Cerebellar nuclear complex (tissue), 1 donor: ENCODE results near the gene TPM4.

Source experiments
- DNase-seq, 2 experiments: peaks; one replicate each; lab custom pipeline; 2025; lab: John Stamatoyannopoulos, UW

The TPM4 gene

DNA sequence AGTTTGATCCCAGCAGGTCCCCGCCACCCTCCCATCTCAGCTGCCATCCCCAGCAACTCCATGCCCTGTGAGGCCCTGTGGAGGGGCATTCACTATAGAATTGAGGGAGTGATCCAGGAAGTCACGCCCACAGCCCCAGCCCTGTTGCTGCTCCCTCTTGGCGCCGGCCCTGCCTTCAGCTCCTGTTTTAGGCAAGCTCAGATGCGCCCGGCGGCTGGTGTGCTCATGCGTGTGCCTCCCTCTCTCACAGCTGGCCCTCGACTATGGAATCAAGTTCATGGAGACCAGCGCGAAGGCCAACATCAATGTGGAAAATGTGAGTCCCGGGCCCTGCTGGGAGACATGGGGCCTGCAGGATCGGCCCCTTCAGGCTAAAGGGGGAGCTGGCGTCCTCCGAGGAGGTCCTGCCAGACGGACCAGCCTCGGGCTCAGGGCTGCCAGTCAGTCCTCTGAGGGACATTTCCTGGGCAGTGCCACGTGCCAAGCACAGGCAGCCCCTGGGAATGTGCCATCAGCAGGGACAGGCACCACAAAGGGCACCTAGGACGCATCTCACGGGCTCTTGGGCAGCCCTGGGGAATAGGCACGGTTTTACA is 51.6 kb downstream of the TPM4 start:
- no peak for DNase-seq

DNA sequence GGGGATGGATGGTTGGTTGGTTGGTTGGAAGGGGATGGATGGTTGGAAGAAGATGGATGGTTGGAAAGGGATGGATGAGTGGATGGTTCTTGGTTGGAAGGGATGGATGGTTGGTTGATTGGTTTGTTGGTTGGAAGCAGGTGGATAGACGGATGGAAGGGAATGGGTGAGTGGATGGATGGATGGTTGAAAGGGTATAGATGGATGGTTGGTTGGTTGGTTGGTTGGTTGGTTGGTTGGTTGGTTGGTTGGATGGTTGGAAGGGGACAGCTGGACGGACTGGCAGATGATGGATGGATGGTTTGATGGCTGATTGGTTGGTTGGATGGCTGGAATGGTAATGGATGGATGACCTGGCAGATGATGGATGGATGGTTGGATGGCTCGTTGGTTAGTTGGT is 55.4 kb downstream of the TPM4 start:
- no peak for DNase-seq

DNA sequence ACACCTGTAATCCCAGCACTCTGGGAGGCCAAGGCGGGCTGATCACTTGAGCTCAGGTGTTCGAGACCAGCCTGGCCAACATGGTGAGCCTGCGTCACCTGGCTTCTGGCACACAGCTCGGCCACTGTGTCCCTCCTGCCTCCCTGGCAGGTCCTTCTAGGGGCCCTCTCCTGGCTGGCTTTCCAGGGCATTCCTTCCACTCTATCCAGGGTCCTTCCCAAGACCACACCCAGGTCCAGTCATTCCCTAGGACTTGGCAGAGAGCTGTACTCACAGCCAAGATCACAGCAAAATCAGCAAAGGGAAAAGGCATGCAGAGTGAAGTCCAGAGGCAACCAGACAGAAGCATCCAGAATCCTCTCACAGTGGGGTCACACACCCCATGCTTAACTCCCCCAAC is 57.5 kb downstream of the TPM4 start:
- no peak for DNase-seq

DNA sequence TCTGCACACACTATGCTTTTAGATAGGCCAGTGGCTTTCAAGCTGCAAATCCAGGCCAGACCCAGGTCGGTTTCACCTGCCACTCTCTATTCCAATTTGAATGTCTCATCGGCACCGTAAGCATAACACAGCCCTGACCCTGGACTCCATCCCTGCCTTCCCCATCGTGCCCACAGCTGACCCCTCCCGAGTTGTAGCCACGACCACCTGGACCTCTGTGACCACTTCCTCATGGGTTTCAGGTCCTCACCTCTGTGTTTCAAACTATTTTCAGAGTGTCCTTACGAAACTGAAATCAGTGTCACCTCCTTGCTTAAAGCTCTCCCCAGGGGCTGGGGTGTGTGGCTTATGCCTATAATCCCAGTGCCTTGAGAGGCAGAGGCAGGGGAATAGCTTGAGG is 58.2 kb downstream of the TPM4 start:
- DNase-seq, result no peak

DNA sequence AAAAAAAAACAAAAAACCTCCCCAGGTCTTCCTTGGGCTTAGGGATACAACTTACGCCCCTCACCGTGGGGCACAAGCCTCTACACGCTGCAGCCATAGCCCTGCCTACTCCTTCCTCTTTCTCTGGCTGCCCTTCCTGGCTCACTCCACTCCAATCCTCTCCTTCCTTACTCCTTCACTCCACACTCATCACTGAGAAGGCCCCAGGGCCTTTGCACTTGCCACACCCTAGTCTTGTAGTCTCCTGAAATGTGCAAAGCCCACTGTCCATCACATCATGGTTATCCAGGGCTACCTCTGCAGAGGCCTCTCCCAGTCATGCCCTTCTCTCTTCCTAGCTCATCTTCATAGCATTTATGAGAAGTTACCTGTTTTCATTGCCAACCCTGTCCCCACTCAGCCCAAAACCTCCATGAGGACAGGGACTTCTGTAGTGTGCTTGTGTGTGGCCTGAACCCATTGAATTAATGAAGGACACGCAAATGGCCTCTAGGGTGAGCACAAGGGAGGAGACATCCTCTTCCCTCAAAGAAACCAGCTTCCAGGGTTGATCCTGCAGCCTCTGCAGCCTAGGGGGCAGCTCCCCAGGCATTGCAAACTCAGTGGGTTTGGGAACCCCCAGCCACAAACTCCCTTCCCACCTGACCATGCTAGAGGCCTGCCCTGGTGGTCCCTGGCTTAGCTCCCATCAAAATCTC is 59.3 kb downstream of the TPM4 start:
- DNase-seq, result no peak

DNA sequence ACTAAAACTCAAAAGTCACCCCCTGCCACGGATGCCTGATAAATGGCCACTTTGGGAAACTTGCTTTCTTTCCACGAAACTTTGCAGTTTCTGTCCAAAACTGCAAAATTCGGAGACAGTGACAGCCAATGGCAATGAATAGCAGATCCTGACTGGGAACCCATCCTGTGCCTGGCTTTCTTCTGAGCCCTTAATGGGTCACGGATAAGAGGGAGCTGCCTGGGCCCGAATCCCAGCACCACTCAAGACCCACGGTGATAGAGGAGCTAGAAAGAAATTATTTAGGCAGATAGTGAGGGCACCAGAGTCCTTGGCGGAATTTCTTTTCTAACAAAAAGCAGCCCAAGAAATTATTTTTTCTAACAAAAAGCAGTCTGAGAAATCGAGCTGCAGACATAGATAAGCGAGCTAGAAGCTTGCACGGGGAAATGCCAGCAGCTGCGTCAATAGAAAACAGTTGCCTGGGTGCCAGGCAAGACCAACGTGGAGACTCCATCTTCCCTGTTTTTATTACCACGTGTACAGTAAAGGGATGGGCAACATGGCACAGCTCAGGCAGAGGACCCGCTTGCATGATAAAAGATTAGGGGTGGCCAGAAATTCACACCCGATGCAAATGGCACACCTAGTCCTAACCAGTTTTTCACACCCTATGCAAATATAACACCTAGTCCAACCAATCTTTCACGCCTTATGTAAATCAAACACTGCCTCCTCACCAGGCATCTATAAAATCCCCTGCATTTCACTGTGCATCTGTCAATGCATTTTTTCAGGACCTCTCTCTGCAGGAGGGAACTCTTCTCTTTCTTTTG is 60.1 kb downstream of the TPM4 start:
- DNase-seq, result no peak

DNA sequence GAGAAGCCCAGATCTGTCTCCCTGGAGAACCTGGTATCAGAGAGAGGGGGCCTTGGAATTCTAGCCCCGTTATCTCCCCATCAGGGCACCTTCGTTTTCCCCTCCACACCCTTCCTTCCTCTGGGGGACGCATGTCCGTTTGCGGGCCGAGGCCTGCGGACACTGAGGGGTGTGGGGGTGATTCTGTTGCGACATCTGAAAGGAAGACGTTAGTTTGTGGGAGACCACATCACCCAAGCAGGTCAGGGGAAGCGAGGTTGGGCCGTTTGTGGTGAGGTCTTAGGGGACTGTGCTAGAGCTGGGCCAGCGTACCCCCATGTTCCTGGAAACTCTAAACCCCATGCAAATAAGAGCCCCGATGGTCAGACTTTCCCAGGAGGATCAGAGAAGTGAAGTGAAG is 63.5 kb downstream of the TPM4 start:
- DNase-seq, result no peak

DNA sequence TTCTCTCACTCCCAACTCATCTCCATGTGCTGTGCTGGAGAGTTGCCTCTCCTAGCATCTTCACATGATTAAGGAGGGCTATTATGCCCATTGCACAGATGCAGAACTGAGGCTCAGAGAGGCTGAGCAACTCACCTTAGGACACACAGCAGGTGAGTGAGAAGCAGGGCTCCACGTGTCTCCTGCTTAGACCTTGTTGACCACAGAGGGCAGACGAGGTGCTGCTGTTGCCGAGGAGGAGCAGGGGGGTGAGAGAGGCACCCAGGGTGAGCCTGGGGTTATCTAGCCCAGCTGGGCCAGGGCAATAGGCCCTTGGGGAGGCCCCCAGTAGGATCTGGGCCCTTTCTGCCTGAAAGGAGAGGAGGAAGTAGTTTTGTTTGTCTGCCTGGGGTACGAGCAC is 64.7 kb downstream of the TPM4 start:
- DNase-seq, result no peak

DNA sequence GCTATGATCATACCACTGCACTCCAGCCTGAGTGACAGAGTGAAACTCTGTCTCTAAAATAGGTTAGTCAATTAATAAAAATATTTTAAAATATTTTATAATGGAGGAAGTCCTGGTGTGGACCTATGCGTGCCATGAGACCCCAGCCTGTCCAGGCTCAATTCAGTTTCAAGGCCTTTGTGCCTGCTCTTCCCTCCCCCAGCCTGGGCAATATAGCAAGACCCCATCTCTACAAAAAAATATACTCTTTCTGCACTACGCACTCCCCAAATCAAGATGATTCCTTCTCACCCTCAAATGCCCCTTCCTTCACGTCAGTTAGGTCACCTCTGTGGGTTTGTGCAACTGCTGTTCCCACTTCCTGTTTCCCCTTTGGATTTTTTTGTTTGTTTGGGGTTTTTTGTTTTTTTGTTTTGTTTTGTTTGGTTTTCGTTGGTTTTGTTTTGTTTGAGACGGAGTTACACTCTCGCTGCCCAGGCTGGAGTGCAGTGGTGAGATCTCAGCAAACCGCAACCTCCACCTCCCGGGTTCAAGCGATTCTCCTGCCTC is 65.8 kb downstream of the TPM4 start:
- DNase-seq, result no peak

DNA sequence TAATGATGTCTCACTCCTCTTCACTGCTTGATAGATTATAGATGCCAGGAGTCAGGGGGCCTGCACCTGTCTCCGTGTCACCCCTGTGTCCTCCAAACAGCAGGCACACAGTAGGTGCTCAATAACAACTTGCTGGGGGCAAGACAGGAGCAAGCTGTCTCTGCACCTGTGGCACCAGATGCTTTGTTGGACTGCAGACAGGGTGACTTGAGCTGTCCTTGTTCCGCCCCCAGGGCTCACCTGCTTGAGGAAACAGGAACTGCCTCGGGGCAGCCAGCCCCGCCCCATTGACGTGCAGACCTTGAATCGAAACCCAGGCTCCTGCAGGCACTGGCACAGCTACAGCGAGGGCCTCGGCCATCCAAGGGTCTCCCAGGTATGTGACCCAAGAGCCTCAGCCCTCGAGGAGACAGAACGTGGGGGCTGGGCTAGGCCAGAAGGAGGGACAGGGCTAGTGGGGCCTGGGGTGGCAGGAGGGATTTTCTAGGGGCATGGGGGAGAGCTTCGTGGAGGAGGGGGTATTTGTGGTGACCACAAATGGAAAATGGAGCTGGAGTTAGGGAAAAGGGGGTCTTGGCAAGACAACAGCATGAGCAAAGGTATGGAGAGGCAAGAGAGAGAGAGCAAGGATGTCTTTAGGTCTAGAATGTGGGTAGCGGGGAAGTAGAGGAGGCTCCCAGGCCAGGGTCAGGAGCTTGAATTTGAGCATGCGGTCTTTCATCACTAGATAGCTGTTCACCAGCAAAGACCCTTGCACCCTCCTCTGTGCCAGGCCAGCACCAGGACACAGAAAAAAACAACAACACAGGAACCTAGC is 67.3 kb downstream of the TPM4 start, which contains the start of gene HSH2D:
Gene HSH2D, plus strand, starts transcription at position 287 of the 817 bp plus-strand sequence. CDS start 5,066 bp downstream, outside the sequence.
- DNase-seq, result no peak

DNA sequence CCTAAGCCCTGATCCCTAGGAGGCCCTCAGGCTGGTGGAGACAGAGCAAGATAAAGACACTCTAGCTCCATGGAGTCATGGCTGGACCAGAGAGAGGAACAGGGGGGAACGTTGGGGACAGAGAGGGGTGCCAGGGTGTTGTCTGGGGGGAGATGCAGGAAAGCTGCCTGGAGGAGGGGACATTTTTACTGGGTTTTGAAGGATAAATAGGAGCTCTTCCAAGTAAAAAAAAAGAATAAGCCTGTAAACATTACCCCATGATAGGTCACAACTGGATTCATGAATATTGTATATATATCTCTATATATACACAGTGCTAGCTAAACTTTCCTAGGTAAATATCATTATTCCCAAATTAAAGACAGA is 67.9 kb downstream of the TPM4 start:
- no peak for DNase-seq

DNA sequence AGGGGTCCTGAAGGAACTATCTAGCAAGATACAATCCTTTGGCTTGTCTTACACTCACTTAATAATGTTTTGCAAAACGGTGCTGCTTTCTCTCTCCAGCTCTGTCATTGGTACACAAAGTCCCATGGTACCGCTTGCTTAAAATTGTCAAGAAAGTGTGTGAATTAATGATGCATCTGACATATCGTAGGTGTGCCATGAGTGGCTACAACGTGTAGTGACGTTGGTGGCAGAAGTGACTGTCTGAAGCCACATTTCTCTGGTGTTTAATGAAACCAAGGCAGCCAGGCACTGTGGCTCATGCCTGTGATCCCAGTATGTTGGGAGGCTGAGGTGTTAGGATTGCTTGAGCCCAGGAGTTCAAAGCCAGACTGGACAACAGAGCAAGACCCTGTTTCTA is 69.8 kb downstream of the TPM4 start:
- DNase-seq, result no peak

DNA sequence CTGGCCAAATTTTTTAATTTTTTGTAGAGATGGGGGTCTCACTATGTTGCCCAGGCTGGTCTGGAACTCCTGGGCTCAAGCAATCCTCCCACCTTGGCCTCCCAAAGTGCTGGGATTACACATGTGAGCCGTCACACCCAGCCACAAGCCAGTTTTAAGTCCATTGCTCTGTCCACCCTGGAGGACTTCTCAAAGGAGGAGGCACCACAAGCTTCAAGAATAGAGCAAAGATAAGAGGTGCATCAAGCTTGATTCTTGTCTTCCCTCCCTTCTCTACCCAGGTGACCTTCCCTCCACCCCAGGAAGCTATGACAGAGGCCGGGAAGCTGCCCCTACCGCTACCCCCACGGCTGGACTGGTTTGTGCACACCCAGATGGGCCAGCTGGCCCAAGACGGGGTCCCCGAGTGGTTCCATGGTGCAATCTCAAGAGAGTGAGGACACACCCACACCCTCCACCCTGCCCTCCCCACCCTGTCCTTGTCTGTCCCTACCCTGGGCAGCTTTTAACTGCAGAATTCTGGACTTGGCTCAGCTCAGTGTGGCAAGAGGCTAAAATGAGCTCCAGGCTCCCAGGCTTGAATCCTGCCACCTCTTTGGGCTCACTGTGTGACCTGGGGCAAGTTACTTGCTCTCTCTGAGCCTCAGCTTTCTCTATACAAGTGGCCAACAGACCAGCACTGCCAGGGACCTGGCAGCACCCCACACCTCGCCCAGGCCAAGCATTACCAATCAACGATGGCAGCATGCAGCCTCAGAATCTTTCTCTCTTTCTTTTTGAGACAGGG is 72.3 kb downstream of the TPM4 start:
- DNase-seq, result no peak
